Stimulated activated CD4-positive, alpha-beta T cell treated with anti-CD3 and anti-CD28 coated beads, Interleukin-1b, Interleukin-23, amount 100 ng/mL, for 48 hours (primary cell): ENCODE measurements around the gene TMC4.

Experiments used
- DNase-seq: peaks from one replicate; pipeline ENCODE4 v3.0.0-alpha.2; 2020

TMC4 gene

DNA sequence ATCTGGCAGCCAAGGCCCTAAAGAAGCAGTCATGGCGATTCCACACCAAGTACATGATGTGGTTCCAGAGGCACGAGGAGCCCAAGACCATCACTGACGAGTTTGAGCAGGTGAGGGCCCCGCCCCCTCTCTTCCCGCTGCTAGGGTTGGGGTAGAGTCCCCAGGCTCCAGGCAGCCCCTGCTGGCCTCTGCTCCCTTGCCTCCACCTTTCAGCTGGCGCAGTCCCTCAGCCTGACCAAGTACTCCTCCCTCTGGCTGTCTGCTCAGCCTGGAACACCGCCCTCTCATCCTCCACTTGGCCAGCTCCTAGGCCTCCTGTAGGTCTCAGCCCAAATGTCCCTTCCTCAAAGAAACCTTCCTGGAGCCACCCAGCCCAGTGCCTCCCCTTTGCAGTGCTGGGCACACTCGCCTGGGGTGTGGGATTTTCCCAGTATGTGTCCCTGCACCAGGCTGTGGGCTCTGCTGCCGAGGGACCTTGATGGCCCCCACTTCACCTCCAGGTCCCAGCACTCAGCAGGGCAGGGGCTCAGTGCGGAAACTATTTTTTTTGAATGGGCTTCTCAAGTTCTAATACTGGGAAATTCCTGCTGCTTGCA lies 19.1 kb downstream of the TMC4 start:
- no peak for DNase-seq

DNA sequence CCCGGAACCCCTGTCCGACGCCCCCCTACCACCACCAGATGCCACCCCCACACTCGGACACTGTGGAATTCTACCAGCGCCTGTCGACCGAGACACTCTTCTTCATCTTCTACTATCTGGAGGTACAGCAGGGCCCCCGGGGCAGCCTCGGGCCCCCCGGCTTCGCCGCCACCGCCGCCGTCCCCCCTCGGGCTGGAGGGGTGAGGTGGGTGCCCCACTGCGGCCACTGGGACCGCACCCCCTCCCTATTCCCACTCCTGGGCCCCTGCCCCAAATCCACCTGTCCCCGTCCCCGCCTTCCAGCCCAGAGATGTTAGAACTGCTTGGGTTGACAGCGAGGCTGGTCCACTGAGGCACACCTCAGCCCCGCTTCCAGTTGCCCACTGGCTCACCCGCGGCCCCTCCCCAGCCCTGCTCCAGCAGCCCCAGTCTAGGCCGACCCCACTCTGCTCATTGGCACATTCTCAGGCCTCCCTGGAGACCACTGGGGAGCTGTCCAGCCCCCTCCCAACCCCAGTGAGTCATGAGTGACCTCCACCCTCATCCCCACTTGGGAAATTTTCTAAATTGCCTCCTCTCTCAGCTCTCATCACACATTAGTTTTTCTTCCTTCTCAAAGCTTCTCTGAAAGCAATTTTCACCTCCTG lies 20.0 kb downstream of the TMC4 start:
- no peak for DNase-seq

DNA sequence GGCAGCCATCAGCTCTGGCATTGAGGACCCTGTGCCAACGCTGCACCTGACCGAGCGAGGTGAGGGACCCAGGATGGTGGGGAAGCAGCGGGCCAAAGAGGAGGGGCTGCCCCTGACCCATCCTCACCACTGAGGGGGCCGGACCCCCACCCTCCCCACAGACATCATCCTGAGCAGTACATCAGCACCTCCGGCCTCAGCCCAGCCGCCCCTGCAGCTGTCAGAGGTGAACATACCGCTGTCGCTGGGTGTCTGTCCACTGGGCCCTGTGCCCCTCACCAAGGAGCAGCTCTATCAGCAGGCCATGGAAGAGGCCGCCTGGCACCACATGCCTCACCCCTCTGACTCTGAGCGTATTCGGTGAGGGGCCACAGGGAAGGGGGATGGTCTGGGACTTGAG lies 20.7 kb downstream of the TMC4 start:
- no peak for DNase-seq

DNA sequence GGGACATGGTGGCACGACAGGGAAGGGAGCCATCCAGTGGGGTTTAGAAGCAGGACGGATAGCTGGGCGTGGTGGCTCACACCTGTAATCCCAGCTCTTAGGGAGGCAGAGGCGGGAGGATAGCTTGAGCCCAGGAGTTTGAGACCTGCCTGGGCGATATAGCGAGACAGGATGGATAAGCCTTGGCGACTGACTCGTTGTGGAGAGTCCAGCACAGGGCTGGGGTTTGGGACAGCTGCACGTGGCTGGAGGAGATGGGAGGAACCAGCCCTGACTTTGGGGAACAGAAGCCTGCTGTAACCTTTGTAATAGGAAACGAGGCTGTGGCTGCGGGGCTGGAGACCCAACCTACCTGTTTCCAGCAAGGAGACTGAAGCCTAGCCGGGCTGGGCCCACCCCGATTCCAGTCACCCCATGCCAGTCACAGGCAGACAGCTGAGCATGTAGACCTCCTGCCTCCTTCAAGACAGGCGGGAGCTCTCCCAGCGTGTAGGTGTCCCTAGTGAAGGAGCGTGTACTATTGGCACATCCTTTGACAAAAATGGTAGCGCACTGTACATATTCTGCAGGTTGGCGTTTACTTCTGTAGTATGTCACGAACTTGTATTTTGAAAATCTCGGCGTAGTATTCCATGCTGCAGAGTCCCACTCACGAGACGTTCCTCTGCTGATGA lies 21.5 kb downstream of the TMC4 start:
- DNase-seq = no peak

DNA sequence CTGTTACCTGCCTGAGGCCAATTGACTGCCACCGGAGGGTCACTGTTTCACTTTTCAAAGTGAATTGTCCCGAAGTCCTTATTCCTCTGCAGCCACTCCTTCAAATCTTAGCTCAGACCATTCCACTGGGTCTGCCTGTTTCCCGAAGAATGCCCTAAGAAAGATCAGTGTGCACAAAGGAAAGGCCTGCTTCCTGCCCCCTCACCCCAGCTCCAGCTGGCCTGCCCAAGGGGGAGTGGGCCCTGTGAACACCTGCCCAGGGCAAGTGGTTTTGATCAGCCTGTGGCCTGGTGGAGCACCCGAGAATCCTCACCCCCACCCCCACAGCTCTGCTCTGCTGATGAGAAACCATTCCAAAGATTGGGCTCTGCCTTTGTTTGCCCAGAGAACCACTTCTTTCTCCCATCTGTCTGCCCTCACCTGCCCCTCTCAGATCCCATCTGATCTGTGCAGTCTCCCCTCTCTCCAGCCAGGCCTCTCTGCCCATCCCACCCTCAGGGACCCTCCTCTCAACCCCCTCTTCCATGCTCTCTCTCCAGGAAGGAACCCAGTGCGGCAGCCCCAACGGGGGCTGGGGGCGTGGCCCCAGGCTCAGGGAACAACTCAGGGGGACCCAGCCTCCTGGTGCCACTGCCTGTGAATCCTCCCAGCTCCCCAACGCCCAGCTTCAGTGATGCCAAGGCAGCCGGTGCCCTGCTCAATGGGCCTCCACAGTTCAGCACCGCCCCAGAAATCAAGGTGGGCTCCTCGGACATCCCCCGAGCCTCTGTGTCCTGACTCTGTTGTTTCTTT lies 23.7 kb downstream of the TMC4 start:
- no peak for DNase-seq

DNA sequence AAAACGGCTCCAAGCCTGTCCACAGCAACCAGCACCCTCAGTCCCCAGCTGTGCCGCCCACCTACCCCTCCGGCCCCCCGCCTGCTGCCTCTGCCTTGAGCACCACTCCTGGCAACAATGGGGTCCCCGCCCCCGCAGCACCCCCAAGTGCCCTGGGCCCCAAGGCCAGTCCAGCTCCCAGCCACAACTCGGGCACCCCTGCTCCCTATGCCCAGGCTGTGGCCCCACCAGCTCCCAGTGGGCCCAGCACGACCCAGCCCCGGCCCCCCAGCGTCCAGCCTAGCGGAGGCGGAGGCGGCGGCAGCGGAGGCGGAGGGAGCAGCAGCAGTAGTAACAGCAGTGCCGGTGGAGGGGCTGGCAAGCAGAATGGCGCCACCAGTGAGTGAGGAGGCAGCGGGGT lies 24.8 kb downstream of the TMC4 start:
- DNase-seq = no peak

DNA sequence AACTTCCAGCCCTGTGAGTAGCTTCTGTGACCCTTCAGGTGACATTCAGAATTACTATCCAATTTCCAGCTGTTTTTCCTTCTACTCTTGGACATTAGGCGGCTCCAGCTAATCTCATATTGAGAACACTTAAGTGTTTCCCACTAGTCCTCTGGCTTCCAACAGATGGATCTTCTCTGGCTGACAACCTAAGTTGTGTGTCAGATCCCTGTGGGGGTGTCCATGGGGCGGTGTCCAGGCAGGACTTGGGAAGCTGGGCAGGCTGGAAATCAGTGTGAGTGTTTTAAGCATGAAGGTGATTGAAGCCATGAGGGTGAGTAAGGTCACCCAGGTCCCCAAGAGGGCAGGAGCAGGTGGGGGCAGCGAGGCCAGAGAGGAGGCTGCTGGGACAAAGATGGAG lies 25.3 kb downstream of the TMC4 start:
- DNase-seq = no peak

DNA sequence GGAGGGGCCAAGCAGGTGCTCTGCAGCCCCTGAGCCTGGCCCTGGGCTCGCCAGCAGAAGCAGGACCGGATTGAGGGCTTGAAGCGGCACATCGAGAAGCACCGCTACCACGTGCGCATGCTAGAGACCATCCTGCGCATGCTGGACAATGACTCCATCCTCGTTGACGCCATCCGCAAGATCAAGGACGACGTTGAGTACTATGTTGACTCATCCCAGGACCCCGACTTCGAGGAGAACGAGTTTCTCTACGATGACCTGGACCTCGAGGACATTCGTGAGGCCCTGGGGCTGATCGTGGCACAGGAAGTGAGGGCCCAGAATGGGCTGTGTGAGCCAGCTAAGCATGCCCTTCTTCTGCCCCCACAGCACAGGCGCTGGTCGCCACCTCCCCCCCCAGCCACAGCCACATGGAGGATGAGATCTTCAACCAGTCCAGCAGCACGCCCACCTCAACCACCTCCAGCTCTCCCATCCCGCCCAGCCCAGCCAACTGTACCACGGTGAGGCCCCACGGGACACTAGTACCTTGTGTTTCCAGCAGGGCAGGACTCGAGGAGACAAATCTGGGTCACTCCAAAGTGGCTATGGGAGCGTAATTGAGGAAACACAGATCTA lies 27.3 kb downstream of the TMC4 start:
- no peak for DNase-seq

DNA sequence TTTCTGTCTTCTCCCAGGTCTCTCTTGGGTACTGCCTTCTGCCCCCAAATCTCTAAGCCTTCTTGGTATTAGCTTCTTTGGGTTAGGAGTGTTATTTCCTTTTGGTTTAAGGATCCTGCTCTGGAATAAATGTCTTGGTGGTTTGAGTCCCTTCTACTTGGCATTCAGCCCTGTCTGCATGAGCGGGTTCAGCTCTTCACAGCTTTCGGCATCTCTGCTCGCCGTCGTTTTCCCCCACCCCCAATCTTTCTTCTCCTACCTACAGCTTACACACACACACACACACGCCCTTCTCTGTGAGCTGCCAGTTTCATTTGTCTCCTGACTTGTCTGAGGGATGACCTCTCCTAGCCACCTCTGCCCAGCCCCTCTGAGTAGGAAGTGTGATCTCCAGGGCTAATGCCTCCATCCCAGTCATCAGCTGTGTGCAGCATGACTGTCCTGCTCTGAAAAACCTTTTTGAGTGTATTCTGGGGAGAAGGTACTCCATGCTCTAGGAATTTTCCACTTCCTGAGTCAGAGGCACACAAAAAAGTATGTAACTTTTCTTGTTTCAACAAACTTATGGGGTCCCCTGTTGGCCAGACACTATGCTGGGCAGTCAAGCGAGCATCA lies 30.7 kb downstream of the TMC4 start:
- no peak for DNase-seq

DNA sequence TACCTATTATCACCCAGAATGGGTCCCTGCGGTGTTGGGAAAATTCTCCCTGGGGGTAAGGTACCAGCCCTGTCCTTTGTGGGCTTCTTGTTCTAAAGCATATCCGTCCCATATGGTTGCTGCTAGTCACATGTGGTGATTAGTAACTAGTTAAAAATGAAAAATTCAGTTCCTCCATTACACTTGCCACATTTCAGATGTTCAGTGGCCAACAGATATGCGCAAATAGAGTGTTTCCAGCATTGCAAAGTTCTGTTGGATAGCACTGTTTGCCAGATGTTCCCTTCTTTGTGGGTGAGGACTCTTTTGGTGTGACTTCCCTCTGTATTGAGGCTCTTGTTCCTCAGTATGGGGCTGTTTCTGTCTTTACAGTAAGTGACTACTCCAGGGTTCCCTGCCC lies 31.6 kb downstream of the TMC4 start:
- no peak for DNase-seq

DNA sequence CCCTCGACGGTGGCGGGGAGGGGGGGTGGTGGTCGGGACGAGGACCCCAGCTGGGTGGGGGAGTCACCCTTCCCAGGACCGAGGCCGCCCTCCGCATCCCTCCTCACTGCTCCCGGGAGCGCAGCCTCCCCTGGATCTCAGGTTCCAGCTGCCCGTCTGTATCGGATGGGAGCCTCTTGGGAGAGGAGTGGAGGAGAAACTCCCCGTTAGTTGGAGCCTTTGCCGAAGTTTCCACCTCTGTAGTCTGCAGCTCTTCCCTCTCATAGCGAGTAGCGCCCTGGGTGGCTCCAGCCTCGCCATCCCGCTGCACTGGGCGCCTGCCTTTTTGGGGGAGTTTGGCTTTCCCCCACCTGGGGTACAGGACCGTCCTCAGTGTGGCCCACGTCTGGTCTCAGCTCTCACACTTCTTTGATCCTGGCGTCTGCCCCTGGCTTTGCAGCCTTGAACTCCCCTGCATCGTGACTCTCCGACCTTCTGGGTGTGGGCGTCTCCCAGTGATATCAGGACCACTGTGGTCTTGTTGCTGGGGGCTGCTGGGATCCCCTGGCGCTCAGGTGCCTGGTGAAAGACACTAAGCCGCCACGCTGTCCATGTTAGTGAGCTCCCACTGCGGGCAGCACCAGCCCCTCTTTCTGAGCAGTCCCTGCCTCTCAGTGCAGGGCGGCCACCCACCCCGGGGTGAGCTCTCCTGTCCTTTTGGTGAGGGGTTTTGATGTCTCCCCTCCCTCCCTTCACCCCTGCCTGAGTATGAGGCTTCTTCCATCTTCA lies 34.3 kb downstream of the TMC4 start:
- DNase-seq = peak; percentile 35

DNA sequence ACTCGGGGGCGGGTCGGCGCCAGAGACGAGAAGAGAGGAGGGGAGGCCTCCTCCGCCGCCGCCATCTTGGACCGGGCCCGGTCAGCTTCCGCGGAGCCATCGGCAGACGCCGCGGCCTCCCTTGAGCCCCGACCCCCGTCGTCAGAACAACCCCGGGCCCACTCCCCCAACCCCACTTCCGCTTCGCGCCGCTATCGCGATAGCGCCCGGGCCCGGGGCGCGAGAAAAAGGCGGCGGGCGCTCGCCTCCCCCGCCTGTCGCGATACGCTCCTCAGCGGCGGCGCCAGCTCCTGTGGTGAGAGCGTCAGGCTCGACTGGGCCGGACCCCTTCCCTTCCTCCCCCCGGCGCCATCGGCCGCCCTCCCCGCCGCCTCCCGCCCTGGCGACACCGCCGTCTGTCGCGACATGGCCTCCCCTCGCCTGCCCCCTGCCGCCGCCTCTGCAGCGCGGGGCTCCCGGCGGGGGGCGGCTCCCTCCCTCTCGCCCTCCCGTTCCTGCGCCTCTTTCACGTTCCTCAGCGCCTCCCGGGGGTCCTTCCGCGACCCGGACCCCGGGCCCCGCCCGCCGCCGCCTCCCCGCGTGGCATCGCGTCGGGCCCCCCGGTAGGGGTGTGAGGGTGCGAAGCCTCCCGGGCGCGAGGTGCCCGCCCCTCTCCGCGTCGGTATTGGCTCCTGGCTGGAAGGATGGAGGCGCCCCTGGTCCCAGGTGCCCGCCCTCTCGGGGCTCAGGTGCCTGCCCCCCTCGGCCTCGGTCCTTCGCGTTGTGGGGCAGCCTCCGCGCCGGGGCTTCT lies 35.1 kb downstream of the TMC4 start, which contains the start of gene CNOT3:
CNOT3 (plus strand) TSS at position 64 of the 790 bp plus-strand sequence. CDS start 5,217 bp downstream, outside the sequence.
- DNase-seq = peak; percentile 39

DNA sequence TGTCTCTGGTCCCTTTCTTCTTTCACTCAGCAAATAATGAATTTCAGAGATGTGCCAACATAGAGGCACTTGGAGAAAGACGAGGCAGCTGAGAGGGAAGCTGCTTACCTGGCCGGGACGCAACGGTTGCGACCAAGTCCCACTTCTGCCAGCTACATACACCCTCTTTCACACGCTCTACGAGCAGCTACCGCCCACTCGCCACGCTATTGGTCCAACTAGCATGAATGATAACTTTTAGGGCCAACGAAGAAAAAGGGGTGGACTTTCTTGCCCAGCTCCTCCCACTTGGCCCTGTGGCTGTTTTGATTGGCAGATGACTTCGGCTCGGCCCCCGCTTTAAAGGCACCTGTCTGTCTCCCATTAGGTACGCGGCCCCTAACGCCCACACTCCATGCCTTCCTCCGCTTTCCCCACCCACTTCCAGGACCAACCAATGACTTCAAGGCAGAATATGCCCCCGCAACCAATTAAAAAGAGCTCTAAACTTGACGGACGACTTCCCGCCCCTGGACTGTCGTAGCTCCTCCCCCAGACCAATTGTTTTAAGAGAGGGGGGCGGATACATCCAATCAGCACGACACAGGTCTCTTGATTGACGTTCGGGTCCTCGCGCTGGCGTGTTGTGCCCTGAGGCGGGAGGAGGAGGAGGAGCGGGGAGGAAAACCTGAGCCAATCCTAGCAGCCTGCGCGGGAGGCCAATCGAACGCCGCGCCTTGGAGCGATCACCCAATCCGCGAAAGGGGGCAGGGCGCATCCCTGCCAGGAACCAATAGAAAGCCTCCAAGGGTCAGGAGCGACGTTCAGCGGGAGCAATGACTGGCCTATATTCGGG lies 35.9 kb downstream of the TMC4 start:
- peak; percentile 100 for DNase-seq

DNA sequence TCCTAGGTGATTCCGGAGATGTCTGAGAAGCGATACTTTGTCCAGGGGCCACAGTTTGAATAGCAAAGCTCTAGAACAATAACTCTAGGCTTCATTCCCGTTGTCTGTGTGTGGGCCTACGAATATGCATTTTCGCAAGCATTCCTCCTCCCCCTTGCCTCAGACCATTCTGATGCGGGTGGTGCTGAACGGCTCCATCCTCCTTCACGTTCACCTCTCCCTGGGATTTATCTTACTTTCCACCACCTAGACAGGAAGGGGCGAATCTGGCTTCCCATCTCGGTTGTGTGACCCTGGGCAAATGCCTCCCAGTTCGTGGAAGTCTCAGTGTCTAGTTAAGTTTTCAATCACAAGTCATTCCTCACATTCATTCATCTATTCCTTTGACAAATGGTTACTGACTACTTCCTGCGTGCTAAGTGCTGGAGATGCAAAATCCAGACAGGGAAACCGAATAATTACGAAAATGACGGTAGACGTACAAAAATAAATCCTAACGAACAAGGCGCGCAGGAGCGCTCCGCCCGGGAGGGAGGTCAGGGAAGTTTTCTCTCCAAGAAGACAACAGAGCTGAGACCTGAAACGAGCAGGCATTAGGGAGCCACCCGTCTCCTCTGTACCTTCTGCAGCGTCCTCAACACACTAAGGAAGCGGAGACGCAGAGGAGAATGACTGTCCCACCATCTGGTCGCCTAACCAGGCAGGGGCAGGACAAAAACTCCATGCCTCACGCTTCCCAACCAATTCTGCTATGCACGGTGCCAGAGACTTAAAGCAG lies 36.7 kb downstream of the TMC4 start:
- DNase-seq = no peak

DNA sequence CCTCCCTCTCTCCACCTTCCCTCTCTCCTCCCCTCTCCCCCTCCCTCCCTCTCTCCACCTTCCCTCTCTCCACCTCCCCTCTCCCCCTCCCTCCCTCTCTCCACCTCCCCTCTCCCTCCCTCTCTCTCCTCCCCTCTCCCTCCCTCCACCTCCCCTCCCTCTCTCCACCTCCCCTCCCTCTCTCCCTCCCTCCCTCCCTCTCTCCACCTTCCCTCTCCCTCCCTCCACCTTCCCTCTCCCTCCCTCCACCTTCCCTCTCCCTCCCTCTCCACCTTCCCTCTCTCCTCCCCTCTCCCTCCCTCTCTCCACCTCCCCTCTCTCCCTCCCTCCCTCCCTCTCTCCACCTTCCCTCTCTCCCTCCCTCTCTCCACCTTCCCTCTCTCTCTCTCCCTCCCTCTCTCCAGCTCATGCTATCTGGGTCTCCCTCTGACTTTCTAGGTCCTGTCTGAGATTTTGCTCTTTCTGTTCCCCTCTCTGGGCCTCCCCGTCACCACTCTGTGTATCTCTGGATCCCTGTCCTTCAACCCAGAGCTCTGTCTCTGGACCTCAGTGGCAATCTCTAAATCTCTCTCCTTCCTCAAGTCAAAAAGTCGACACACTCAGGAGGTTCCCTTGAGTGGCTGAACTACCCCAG lies 38.9 kb downstream of the TMC4 start:
- no peak for DNase-seq

DNA sequence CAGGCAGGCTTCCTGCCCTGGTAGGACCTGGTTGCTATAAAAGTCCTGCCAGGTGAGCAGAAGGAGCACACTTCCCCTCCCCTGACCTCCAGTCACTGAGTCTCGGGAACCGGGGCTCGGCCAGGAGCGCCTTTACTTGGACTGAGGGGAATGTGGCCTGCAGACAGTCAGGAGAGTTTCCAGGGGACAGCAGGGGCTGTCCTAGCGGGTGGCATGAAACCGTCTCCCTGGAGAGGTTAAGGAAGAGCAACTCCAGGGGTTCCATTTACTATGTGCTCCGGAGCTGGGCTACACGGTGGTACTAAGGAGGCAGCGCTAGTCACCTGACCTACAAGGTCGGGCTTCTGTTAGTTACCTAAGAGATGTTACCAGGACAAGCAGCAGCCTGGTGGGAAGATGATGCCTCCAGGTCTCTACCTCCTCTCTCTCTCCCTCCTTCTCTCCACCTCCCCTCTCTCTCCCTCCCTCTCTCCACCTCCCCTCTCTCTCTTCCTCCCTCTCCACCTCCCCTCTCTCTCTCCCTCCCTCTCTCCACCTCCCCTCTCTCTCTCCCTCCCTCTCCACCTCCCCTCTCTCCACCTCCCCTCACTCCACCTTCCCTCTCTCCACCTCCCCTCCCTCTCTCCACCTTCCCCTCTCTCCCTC lies 39.5 kb downstream of the TMC4 start:
- DNase-seq = no peak

DNA sequence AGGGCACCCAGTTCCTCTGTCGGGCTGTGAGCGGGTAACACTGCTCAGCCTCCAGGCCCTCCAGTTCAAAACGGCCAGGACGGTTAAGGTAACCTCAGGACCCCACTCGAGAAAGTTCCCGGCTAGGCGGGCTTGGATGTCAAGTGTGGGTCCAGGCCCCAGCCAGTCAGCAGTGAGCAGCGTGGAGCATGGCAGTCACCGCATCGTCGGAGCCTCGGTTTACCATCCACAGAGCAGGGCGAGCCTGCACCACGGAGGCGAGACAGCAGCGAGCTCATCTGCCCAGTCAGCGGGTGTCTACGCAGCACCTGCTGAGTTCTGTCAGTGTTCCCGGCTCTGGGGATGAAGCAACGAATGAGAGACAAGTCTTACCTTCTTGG lies 43.4 kb downstream of the TMC4 start:
- DNase-seq = no peak
